Chondrocyte (in vitro differentiated cells): ENCODE data around the gene PRAMEF12. TPM values are rescaled to one million over a fixed set of nuclear protein-coding genes. Genes with fewer than 3 reads are reported as not detected.

Experiments
- DNase-seq: peaks from one replicate; pipeline ENCODE4 v3.0.0; 2021; ENCODE audit warnings: mixed read lengths, low spot score
- H3K27ac Mint-ChIP-seq: one replicate; pipeline ENCODE4 v1.8.0; 2021; ENCODE audit warnings: mild to moderate bottlenecking, moderate library complexity, mixed read lengths; ENCODE audit not compliant: unreplicated experiment
- H3K27me3 Mint-ChIP-seq: 2 replicates; pipeline ENCODE4 v1.8.0; 2021; ENCODE audit warnings: low read depth, mixed read lengths
- H3K36me3 Mint-ChIP-seq: 2 replicates; pipeline ENCODE4 v1.8.0; 2021; ENCODE audit warnings: low read depth, mixed read lengths
- H3K4me1 Mint-ChIP-seq: 2 replicates; pipeline ENCODE4 v1.8.0; 2021; ENCODE audit warnings: low read depth, mild to moderate bottlenecking, mixed read lengths
- H3K4me3 Mint-ChIP-seq: one replicate; pipeline ENCODE4 v1.8.0; 2021; ENCODE audit warnings: mild to moderate bottlenecking, moderate library complexity, mixed read lengths; ENCODE audit not compliant: unreplicated experiment
- H3K9me3 Mint-ChIP-seq: 2 replicates; pipeline ENCODE4 v1.8.0; 2021; ENCODE audit warnings: low read depth, mixed read lengths
- CTCF ChIP-seq: fragments of 200-600 bp; sonication (generic); IDR thresholded peaks from 2 replicates; pipeline ENCODE4 v1.5.0; 2021; ENCODE audit warnings: antibody characterized with exemption, mild to moderate bottlenecking, moderate library complexity
- total RNA-seq: library from RNA; stranded (reverse); gene quantifications from 3 replicates; pipeline ENCODE4 v1.2.1, GENCODE V29; 2021

Gene PRAMEF12
- total RNA-seq, 1 donor from 2014 or later, result not detected

- H3K36me3 Mint-ChIP-seq, result no peaks in the 10 kb centered on the region
- H3K27me3 Mint-ChIP-seq, result no peaks in the 10 kb centered on the region
- no peak for TF ChIP-seq CTCF
- no peak overlapping the region for H3K27ac Mint-ChIP-seq
- no peak overlapping the region for H3K4me3 Mint-ChIP-seq
- peaks cover 42% of the 10 kb centered on the region for H3K9me3 Mint-ChIP-seq
- H3K4me1 Mint-ChIP-seq, result peaks cover 3% of the 10 kb centered on the region
- no peak for DNase-seq
Observed at GRCh38 chr1:12748778-12749355, 24.7 kb upstream of the PRAMEF12 start.

- Mint-ChIP-seq H3K27ac (no peak overlapping the region), H3K9me3 (peaks cover 12% of the 10 kb centered on the region), H3K27me3 (peaks cover 8% of the 10 kb centered on the region), H3K4me3 (no peak overlapping the region), H3K36me3 (no peaks in the 10 kb centered on the region), H3K4me1 (no peaks in the 10 kb centered on the region)
- DNase-seq, result no peak
- no peak for TF ChIP-seq CTCF
Observed at GRCh38 chr1:12754738-12755137, 18.8 kb upstream of the PRAMEF12 start.

GRCh38 chr1:12756273-12756672 lies 17.3 kb upstream of the PRAMEF12 start:
- no peaks in the 10 kb centered on the region for H3K4me1 Mint-ChIP-seq
- H3K27me3 Mint-ChIP-seq, result peaks cover 8% of the 10 kb centered on the region
- no peak overlapping the region for H3K4me3 Mint-ChIP-seq
- H3K27ac Mint-ChIP-seq, result no peak overlapping the region
- TF ChIP-seq CTCF, result no peak
- DNase-seq, result no peak
- H3K9me3 Mint-ChIP-seq, result no peaks in the 10 kb centered on the region
- no peaks in the 10 kb centered on the region for H3K36me3 Mint-ChIP-seq

- H3K9me3 Mint-ChIP-seq, result no peaks in the 10 kb centered on the region
- no peak for TF ChIP-seq CTCF
- no peak overlapping the region for H3K27ac Mint-ChIP-seq
- no peaks in the 10 kb centered on the region for H3K4me1 Mint-ChIP-seq
- H3K36me3 Mint-ChIP-seq, result no peaks in the 10 kb centered on the region
- DNase-seq, result no peak
- H3K4me3 Mint-ChIP-seq, result no peak overlapping the region
- H3K27me3 Mint-ChIP-seq, result peaks cover 8% of the 10 kb centered on the region
Observed at GRCh38 chr1:12756768-12757413, 16.6 kb upstream of the PRAMEF12 start.

GRCh38 chr1:12757836-12758235 lies 15.7 kb upstream of the PRAMEF12 start:
- Mint-ChIP-seq H3K27ac (no peak overlapping the region), H3K27me3 (peaks cover 8% of the 10 kb centered on the region), H3K4me3 (no peak overlapping the region), H3K9me3 (no peaks in the 10 kb centered on the region), H3K36me3 (no peaks in the 10 kb centered on the region), H3K4me1 (no peaks in the 10 kb centered on the region)
- no peak for TF ChIP-seq CTCF
- DNase-seq, result no peak
